ENCODE measurements around the gene GOLGA3.
A peak's percentile ranks its signal among the peaks of the same experiment; 100 is the strongest.
"Not testable (repeated sequence)": the region's sequence is repeated elsewhere in the genome, so short reads cannot be mapped to it uniquely, and the experiment has no call there.

Gene GOLGA3

GRCh38 chr12:132775502-132776229 is 53.0 kb downstream of the GOLGA3 start:
- no peak for DNase-seq

DNA sequence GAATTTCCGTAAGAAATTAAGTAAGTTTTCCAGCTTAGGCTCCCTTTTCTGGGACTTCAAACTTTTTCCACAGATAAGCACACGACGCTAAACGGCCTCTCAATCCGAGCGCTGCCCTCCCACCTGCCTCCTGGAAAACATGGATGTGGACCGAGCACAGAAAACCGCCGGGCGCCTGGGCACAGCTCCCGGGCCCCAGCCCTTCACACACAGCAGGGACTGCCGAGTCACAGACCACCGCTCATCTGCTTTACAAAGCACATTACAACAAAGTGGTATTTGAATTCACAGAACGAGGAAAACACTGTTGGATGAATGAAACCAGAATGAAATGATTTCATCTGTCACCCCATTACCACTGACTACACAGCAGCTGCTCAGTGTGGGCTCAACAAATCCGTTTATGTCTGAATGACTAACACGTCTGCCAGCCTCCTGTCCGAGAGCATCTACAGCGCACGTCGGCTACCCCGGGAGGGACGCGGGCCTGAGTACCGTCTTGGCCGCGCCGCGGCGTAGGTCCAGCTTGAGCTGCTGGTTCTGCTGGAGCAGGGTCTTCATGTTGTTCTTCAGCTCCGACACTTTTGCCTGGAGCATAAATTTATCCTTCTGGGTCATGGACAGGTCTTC is 53.9 kb downstream of the GOLGA3 start:
- DNase-seq = no peak

DNA sequence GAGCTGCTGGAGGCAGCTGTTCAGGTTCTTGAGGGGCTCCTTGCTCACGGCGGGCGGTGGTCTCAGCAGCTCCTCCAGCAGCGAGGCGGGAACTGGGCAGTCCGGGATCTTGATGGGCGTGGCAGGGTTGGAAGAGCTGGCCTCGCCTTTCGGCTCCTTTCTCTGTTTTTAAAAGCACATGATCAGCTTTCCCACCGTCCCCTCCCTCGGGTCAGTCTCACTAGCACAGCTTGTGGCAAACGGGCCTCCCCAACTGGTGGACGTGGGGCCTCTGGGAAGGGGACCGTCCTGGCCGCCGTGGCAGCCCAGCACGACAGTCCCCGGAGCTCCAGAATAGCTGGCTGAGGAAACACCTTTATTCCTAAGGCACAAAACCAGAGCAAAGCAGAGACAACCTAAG is 54.5 kb downstream of the GOLGA3 start:
- no peak for DNase-seq

DNA sequence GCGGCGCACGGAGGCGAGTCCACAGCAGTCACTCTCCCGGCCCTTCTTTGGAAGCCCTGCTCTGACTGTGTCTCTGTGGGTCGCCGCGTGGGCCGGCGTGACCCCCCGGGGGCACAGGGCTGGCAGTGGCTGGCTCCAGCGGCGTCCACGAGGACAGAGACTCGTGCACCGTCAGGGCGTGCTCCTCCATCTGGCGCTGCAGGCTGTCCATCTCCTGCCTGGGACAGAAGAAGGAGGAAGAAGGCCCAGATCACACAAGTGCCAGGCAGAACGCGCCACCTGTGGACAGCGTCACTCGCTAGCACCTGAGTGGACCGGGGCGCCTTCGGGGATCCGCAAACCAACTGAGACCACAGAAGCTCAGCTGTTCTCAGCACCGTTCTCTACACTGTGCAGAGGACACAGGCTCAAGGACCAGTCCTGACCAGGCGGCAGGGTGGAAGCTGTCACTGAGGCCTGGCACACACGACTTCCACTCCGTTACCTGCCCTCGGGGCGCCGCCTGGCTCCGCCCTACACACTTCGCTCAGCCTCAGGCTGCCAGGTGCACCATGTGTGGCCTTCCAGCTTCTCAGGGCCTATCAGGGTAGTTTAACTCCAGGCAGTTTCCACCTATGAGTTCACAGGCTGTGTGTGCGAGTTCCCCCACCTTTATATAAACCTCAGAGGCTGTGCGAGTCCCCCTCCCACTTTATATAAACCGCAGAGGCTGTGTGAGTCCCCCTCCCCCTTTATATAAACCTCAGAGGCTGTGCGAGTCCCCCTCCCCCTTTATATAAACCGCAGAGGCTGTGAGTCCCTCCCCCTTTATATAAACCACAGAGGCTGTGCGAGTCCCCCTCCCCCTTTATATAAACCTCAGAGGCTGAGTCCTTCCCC is 55.4 kb downstream of the GOLGA3 start:
- no peak for DNase-seq

- no peak for DNase-seq
Measured at GRCh38 chr12:132772606-132773005, 56.1 kb downstream of the GOLGA3 start.

DNA sequence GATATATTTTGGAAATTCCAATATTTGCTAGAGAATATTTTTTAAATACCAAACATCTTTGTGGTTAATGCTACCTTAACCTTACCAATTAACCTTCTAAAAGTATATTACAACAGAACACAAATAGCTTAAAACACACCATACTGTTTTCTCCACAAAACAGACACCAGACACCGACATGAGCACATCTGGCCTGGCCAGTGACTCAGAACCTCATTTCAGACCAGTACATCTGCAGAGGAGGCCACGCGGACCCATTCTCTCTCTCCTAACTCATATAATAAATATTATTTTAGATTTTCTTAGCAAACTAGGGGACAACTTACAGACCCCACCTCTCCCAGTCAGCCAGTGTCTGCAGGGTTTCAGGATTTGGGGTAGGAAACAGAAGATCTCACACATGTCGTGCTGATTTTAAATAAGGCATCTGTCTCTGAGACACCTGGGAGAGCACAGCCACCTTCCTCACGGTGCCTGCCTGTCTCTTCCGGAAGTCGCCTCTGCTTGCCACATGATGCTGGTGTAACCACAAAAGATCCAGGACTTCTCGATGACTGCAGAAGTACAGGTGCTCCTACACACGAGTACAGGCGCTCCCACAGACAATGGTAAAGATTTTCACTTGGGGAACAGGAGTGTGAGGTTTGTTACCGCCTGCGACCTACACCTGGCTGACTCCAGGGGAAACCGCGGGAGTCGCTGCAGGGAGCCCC is 57.4 kb downstream of the GOLGA3 start:
- no peak for DNase-seq

DNA sequence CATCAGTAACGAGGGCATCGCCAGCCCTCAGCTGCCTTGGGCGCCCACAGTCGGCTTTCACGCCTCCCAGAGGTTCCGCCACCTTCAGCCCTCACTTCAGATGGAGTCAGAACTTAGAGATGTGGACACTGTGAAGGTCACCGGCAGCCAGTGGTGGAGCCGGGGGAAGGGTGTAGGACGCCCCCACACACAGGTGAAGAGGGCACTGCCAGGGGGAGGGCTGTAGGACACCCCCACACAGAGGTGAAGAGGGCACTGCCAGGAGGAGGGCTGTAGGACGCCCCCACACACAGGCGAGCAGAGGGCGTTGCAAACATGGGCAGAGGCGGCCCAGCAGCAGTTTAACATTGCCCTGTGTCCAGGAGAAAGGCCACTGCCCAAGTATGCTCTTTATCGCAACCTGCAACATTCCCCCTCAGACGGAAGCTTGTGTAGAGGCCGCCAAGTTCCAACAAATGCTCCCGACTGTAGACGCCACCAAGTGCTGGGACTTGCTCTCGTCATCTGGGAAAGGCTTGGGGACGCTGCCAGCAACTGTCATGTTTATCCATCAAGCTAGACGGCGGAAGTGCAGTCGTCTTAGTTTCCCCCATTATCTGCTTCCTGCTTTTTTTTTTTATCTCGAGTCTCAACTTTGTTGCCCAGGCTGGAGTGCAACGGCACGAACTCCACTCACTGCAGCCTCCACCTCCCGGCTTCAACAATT is 62.1 kb downstream of the GOLGA3 start:
- DNase-seq = no peak

DNA sequence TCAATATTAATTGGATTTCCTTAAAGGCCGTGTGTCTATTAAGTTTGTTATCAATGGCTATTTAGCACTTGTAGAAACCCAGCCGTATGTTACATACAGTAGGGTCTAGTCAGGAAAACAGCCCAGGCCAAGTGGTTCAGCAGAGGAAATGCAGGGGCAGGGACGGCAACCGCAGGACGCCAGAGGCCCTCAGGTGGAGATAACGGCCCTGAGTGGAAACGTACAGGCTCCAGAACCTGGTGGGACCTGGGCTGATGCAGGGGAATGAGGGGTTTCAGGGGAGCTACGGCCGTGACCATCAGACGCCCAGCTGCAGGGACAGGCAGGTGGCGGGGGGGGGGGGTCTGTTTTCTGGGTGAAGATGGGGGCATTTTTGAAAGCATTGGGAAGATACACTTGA is 63.3 kb downstream of the GOLGA3 start:
- DNase-seq = no peak

DNA sequence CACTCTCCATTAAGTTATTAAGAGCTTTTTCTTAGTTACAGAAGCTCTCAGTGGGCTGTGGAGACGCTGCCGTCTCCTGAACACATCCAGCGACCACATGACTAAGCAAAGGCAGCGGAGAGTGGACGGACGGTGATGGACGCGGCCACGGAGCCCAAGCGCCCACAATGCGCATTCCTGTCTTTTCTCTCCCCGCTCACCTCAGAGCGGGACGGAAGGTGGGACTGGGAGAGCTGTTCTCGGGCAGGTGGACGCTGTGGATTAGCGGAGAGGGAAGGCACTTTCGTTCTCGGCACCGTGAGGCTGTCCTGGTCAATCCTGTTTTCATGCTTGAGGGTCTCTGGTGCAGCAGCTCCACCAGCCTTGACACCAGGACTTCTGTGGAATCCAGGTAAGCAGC is 64.4 kb downstream of the GOLGA3 start:
- DNase-seq = no peak

DNA sequence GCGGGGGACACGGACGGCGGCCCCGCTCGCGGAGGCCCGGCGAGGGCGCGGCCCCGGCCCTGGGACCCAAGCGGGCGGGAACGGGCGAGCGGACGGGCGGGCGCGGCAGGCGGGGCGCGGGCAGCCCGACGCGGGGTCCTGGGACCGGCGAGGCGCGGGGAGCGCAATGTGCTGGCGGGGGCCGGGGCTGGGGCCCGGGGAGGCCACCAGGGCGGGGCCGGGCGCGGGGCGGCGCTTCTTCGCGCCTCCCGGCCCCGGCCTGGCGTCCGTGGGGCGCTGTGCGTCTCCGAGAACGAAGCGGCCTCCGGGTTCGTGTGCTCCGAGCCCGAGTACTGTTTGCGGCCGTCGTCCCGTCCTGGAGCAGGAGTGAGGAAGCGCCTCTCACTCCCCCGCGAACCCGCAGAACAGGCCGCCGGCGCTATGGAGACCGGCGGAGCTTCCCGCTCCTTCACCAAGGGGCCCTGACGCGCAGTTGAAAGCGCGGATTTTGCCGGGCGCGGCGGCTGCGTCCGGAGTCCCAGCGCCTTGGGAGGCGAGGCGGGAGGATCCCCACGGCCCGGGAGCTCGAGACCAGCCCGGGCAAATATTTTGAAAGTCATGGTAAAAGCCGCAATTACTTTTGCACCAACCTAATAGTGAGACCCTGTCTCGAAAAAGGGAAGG is 66.6 kb downstream of the GOLGA3 start:
- DNase-seq = peak; percentile 58 to 81

- peak in 1 of 2 experiments; percentile 36 for DNase-seq
Measured at GRCh38 chr12:132761032-132761920, 67.4 kb downstream of the GOLGA3 start, which contains the start of gene ANKLE2. TSS of gene ANKLE2 (minus strand) at chr12:132761832. CDS start at chr12:132761798, 34 bp downstream.

DNA sequence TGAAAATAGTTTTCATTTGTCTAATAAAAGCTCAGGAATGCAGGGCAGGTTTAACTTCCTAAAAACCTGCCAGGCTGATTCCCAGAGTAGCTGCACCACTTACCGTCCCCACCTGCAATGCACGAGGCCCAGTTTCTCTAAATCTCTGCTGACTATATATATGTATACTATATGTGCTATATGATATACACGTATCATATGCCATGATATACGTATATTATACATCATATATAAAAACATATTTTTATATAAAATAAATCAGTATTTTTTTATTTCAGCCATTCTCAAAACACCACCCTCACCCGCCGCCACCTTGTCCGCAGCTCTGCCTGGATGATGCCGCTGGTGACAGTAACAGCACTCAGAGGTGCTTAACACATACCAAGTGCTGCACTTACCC is 69.3 kb downstream of the GOLGA3 start:
- DNase-seq = no peak

DNA sequence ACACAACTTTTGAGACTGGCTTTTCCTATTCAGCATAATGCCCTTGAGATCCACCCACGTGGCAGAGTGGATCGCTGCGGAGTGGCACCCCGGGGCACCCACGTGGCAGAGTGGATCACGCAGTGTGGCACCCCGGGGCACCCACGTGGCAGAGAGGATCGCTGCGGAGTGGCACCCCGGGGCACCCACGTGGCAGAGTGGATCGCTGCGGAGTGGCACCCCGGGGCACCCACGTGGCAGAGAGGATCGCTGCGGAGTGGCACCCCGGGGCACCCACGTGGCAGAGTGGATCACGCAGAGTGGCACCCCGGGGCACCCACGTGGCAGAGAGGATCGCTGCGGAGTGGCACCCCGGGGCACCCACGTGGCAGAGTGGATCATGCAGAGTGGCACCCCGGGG is 69.8 kb downstream of the GOLGA3 start:
- not testable (repeated sequence) for DNase-seq

- DNase-seq = no peak
Measured at GRCh38 chr12:132754160-132754932, 74.3 kb downstream of the GOLGA3 start.

DNA sequence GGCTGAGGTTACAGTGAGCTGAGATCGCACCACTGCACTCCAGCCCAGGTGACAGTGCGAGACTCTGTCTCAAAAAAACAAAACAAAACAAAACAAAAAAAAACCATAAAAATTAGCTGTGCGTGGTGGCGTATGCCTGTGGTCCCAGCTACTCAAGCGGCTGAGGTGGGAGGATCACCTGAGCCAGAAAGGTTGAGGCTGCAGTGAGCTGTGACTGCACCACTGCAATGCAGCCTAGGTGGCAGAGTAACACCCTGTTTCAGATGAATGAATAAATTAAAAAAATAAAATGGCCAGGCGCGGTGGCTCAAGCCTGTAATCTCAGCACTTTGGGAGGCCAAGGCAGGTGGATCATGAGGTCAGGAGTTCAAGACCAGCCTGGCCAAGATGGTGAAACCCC is 75.0 kb downstream of the GOLGA3 start:
- DNase-seq = not testable (repeated sequence)

- DNase-seq = no peak
Measured at GRCh38 chr12:132748319-132748718, 80.3 kb downstream of the GOLGA3 start.

DNA sequence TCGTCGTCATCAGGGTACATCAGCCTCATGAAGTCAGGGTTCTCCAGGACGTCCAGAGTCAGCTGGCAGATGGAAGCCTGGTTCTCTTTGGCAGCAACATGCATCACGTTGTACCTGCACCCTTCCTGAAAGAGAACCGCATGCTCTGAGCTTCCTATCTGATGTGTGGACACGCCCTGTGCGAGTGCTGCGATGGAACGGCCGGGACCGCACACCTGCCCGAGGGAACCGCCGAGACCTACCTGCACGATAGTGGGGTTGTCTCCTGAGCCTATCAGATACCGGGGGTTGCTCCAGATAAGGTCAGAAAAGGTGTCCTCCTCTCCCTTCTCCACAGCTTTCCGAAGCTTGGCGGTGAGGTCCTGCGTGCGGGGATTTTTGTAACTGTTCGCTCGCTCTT is 80.8 kb downstream of the GOLGA3 start:
- no peak for DNase-seq

- no peak for DNase-seq
Measured at GRCh38 chr12:132747395-132747794, 81.3 kb downstream of the GOLGA3 start.

GRCh38 chr12:132746613-132747012 is 82.1 kb downstream of the GOLGA3 start:
- no peak for DNase-seq

DNA sequence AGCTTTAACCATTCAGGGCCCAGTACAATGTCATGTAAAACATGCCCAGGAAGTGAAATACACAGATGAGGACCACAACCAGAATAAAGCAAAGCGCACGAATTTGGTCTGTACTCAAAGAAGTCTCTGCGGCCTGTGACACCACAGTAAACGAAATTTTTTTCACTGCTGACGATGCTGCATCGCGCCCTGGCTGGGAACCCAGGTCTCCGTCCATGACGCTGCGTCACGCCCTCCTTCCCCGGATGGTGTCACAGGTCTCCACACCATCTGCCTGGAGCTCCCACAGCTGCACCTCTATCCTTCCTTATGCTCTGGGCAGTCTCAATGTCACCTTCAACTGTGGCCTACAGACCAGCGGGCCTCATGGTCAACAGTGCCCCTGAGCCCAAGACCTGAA is 84.8 kb downstream of the GOLGA3 start:
- DNase-seq = no peak
